Calu3 (cell line): Measurements from ENCODE around the gene TTC9. TPM values are rescaled to one million over a fixed set of nuclear protein-coding genes. Genes with fewer than 3 reads are reported as not detected.

Source experiments
- BruUV-seq: library from RNA; stranded (reverse); fragments of 400-500 nt; replicated peaks from 2 replicates; lab custom pipeline; 2021; lab: Mats Ljungman, UMichigan
- CTCF ChIA-PET: fragments of 300-600 bp; sonication (Branson Sonifier 250); formaldehyde crosslinking; loops from one replicate; lab custom pipeline; 2022; ENCODE audit warnings: antibody characterized with exemption; lab: Charles Lee
- DNase-seq: peaks from one replicate; pipeline ENCODE4 v3.0.0; 2022
- H3K27ac Mint-ChIP-seq: one replicate; pipeline ENCODE4 v1.8.0; 2022; ENCODE audit warnings: mixed read lengths; ENCODE audit not compliant: unreplicated experiment
- H3K27me3 Mint-ChIP-seq: one replicate; pipeline ENCODE4 v1.8.0; 2022; ENCODE audit warnings: mixed read lengths; ENCODE audit not compliant: unreplicated experiment
- H3K36me3 Mint-ChIP-seq: one replicate; pipeline ENCODE4 v1.8.0; 2022; ENCODE audit warnings: mild to moderate bottlenecking, moderate library complexity, mixed read lengths; ENCODE audit not compliant: insufficient read depth, unreplicated experiment
- H3K4me1 Mint-ChIP-seq: one replicate; pipeline ENCODE4 v1.8.0; 2022; ENCODE audit warnings: mild to moderate bottlenecking, low read depth, mixed read lengths; ENCODE audit not compliant: unreplicated experiment
- H3K4me3 Mint-ChIP-seq: one replicate; pipeline ENCODE4 v1.8.0; 2022; ENCODE audit warnings: mild to moderate bottlenecking, low read depth, moderate library complexity, mixed read lengths; ENCODE audit not compliant: unreplicated experiment
- H3K9me3 Mint-ChIP-seq: one replicate; pipeline ENCODE4 v1.8.0; 2022; ENCODE audit warnings: low read depth, mixed read lengths; ENCODE audit not compliant: unreplicated experiment
- CTCF ChIP-seq: fragments of 200-600 bp; IDR thresholded peaks from one replicate; pipeline ENCODE4 v1.8.0; 2022; ENCODE audit warnings: antibody characterized with exemption; ENCODE audit not compliant: unreplicated experiment
- intact Hi-C: fragments of 100-400 bp; cut with micrococcal nuclease; formaldehyde crosslinking; loops from one replicate; pipeline ENCODE4 v1.10.0; 2022; ENCODE audit not compliant: unreplicated experiment
- total RNA-seq: library from RNA; stranded (reverse); gene quantifications from 2 replicates; pipeline ENCODE4 v1.2.3, GENCODE V29; 2022

Gene TTC9
- total RNA-seq, 1 experiment from 2014 or later = 9.8 TPM

DNA sequence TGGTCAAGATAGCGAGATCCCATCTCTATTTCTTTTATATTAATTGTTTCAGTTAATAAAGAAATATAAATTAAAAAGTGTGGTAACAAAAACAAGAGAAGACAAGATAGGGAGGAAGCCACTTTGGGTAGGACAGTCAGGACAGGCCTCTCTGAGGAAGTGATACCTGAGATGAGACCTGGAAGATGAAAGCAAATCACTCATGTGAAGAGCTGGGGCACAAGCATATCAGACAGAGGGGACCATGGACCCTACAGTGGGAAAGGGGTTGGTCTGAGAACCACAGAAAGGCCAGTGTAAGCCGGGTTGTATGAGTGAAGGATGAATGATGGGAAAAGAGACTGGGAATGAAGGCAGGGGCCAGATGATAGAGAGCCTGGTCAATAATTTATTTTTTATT, 39.5 kb upstream of the TTC9 start:
- no TSS peak for BruUV-seq
- Mint-ChIP-seq H3K9me3 (peaks cover 3% of the 10 kb centered on the region), H3K27me3 (no peaks in the 10 kb centered on the region), H3K4me3 (no peak overlapping the region), H3K36me3 (peaks cover 18% of the 10 kb centered on the region), H3K27ac (no peak overlapping the region), H3K4me1 (peaks cover 21% of the 10 kb centered on the region)
- intact Hi-C loops = no loop called here
- DNase-seq = no peak
- CTCF ChIA-PET = interaction anchor here (0.8 to 1.0 kb wide), 2 partner anchors 13 to 14 kb away, joined by 3 read pairs; no protein-coding TSS in a partner anchor
- no peak for TF ChIP-seq CTCF

GRCh38 chr14:70611216-70611615, 30.5 kb upstream of the TTC9 start:
- BruUV-seq = no TSS peak
- no peak for DNase-seq
- H3K36me3 Mint-ChIP-seq = no peaks in the 10 kb centered on the region
- CTCF ChIA-PET = no interaction called here
- intact Hi-C loops = no loop called here
- H3K27ac Mint-ChIP-seq = no peak overlapping the region
- no peak overlapping the region for H3K4me3 Mint-ChIP-seq
- no peaks in the 10 kb centered on the region for H3K4me1 Mint-ChIP-seq
- H3K27me3 Mint-ChIP-seq = no peaks in the 10 kb centered on the region
- H3K9me3 Mint-ChIP-seq = no peaks in the 10 kb centered on the region
- TF ChIP-seq CTCF = no peak

DNA sequence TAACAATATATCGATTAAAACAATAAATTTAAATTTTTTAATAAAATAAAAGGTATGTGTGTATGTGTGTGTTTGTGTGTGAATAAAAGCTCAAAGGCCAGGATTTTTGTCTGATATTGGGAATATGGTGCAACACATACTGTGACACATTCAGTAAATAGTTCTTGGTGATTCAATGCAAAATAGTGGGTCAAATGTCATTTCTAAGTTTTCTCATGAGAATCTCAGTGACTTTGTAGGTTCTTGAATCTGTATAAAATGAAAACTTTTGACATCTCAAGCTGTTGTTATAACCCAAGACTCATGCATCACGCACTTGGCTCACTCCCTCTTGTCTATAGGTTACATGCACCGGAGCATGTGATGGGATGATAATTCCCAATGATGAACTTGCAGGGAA, 25.1 kb upstream of the TTC9 start:
- H3K4me1 Mint-ChIP-seq = peaks cover 3% of the 10 kb centered on the region
- BruUV-seq = no TSS peak
- H3K27me3 Mint-ChIP-seq = no peaks in the 10 kb centered on the region
- CTCF ChIA-PET = interaction anchor here (0.7 to 1.0 kb wide), 2 partner anchors 14 to 982 kb away, joined by 3 to 4 read pairs; no protein-coding TSS in a partner anchor
- no peak for TF ChIP-seq CTCF
- intact Hi-C loops = no loop called here
- H3K4me3 Mint-ChIP-seq = no peak overlapping the region
- no peak for DNase-seq
- no peaks in the 10 kb centered on the region for H3K9me3 Mint-ChIP-seq
- H3K36me3 Mint-ChIP-seq = no peaks in the 10 kb centered on the region
- no peak overlapping the region for H3K27ac Mint-ChIP-seq

- CTCF ChIA-PET = no interaction called here
- H3K36me3 Mint-ChIP-seq = no peaks in the 10 kb centered on the region
- no TSS peak for BruUV-seq
- H3K4me1 Mint-ChIP-seq = peaks cover 15% of the 10 kb centered on the region
- no peak for TF ChIP-seq CTCF
- no peaks in the 10 kb centered on the region for H3K27me3 Mint-ChIP-seq
- H3K27ac Mint-ChIP-seq = no peak overlapping the region
- intact Hi-C loops = no loop called here
- H3K9me3 Mint-ChIP-seq = no peaks in the 10 kb centered on the region
- no peak overlapping the region for H3K4me3 Mint-ChIP-seq
- no peak for DNase-seq
Observed at GRCh38 chr14:70618314-70618713, 23.4 kb upstream of the TTC9 start.
